Measurements from ENCODE around the gene GTF2A1. TPM values are rescaled to one million over a fixed set of nuclear protein-coding genes. Genes with fewer than 3 reads are reported as not detected.

GTF2A1 gene
- total RNA-seq, 1 experiment from 2014 or later: 35.0 TPM

DNA sequence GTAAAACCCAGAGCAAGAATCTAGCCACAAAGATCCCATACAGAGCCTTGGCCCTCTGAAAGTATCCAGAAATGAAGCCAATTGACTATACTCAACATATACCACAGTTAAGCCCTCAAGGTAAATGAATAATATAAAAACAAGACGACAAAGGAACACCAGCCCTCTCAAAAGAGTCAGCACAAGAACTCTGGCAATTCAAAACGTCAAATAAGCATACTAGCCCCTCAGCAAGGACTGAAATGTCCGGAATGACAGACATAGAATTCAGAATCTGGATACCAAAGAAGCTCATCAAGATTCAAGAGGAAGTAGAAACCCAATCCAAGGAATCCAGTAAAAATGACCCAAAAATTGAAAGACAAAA lies 49.9 kb downstream of the GTF2A1 start:
- peaks cover 13% of the 10 kb centered on the region for H3K4me1 Mint-ChIP-seq (ENCODE audit: insufficient read depth, unreplicated experiment)
- no peaks in the 10 kb centered on the region for H3K36me3 Mint-ChIP-seq (ENCODE audit: insufficient read depth, unreplicated experiment)
- BruUV-seq (replicated peaks): TSS peak; percentile 90
- intact Hi-C loops (cut with micrococcal nuclease): loop anchor here (1.0 to 2.0 kb wide), 3 partner anchors 175 to 293 kb away; partner anchors contain the start of gene TSHR
- peak overlapping the region; percentile 80 for H3K4me3 Mint-ChIP-seq (ENCODE audit: unreplicated experiment)
- CTCF ChIA-PET: interaction anchor here (0.6 to 5.0 kb wide), 34 partner anchors 10 to 308 kb away, joined by 3 to 60 read pairs (median 4); partner anchors contain the start of gene TSHR
- TF ChIP-seq, protein P1, sequence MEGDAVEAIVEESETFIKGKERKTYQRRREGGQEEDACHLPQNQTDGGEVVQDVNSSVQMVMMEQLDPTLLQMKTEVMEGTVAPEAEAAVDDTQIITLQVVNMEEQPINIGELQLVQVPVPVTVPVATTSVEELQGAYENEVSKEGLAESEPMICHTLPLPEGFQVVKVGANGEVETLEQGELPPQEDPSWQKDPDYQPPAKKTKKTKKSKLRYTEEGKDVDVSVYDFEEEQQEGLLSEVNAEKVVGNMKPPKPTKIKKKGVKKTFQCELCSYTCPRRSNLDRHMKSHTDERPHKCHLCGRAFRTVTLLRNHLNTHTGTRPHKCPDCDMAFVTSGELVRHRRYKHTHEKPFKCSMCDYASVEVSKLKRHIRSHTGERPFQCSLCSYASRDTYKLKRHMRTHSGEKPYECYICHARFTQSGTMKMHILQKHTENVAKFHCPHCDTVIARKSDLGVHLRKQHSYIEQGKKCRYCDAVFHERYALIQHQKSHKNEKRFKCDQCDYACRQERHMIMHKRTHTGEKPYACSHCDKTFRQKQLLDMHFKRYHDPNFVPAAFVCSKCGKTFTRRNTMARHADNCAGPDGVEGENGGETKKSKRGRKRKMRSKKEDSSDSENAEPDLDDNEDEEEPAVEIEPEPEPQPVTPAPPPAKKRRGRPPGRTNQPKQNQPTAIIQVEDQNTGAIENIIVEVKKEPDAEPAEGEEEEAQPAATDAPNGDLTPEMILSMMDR (IDR thresholded peaks at IDR 0.05; ENCODE audit: unreplicated experiment): no peak
- POLR2A ChIA-PET: interaction anchor here (0.7 to 2.3 kb wide), 9 partner anchors 10 to 529 kb away, joined by 3 to 17 read pairs (median 4); no protein-coding TSS in a partner anchor
- H3K27me3 Mint-ChIP-seq (ENCODE audit: insufficient read depth, unreplicated experiment): no peaks in the 10 kb centered on the region
- peak overlapping the region; percentile 78 for H3K27ac Mint-ChIP-seq (ENCODE audit: low read depth, unreplicated experiment)
- DNase-seq (ENCODE audit: unreplicated experiment): no peak
- no peaks in the 10 kb centered on the region for H3K9me3 Mint-ChIP-seq (ENCODE audit: unreplicated experiment)

DNA sequence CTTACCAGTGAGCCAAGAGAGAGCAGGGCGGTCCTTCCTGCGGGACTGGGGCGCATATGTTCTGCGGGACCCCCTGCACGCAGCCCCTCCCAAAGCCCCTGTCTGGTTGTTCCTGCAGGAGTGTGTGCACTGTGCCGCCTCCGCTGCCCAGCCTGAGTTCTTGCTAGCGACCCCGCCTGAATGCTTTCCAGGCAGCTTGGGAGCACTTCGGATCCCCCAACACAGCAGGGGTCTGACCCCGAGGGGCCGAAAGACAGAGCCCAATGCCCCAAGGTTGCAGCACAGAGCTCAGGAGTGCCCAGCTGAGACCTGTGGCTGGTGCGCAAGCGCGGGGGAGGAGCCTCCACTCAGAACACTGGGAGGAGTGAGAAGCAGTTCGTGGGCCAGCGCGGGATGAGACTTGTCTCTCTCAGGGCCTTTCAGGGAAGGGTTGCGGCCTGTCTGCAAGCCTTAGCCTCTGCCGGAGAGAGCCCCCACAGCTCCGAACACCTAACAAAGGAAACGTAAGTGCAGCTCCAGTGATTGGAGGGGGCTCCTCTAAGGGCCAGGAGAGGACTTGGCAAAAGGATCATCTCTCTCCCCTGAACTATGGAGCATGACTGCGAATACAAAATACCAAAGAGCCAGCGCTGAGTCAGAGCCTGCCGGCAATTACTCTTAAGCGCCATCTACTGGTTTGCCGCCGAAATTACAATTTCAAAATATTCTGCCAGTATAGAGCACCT lies 50.5 kb downstream of the GTF2A1 start:
- H3K4me1 Mint-ChIP-seq (ENCODE audit: insufficient read depth, unreplicated experiment): peaks cover 15% of the 10 kb centered on the region
- intact Hi-C loops (cut with micrococcal nuclease): loop anchor here (1.0 to 2.0 kb wide), 3 partner anchors 174 to 294 kb away; partner anchors contain the start of gene TSHR

DNA sequence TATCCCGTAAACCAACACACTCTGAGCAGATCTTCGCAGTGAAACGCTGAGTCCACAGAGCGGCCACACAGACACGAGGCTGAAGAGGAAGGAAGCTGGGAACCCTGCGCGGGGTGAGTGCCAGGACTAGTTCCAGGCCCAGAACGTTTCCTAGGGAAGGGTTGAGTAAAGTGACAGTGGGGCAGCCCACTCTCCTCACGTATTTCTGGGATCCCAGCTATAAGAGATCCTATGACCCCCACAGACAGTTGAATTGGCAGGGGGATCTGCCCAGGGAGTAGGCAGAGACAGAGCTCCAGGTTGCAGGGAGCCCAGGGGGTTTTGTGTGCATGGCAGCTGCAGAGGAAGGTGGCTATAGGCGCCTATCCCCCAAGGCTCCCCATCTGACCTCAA lies 51.1 kb downstream of the GTF2A1 start:
- CTCF ChIA-PET: interaction anchor here (0.5 to 5.0 kb wide), 36 partner anchors 10 to 297 kb away, joined by 3 to 60 read pairs (median 4); partner anchors contain the start of gene TSHR

More for the DNA sequence above, 50.5 kb downstream of the GTF2A1 start:
- ChIA-PET CTCF (interaction anchor here (0.5 to 5.0 kb wide), 42 partner anchors 10 to 307 kb away, joined by 3 to 60 read pairs (median 4); partner anchors contain the start of genes CEP128 and TSHR), POLR2A (interaction anchor here (0.6 to 2.3 kb wide), 13 partner anchors 10 to 528 kb away, joined by 3 to 17 read pairs (median 4); partner anchors contain the start of gene CEP128)
- Mint-ChIP-seq H3K27me3 (ENCODE audit: insufficient read depth, unreplicated experiment) (no peaks in the 10 kb centered on the region), H3K27ac (ENCODE audit: low read depth, unreplicated experiment) (peak overlapping the region; percentile 78), H3K36me3 (ENCODE audit: insufficient read depth, unreplicated experiment) (no peaks in the 10 kb centered on the region), H3K9me3 (ENCODE audit: unreplicated experiment) (no peaks in the 10 kb centered on the region), H3K4me3 (ENCODE audit: unreplicated experiment) (peak overlapping the region; percentile 80)
- TF ChIP-seq, protein P1 (IDR thresholded peaks at IDR 0.05; ENCODE audit: unreplicated experiment): peak; percentile 66
- peak; percentile 89 for DNase-seq (ENCODE audit: unreplicated experiment)
- BruUV-seq (replicated peaks): no TSS peak

More for the DNA sequence above, 51.1 kb downstream of the GTF2A1 start:
- intact Hi-C loops (cut with micrococcal nuclease): loop anchor here (1.0 to 2.0 kb wide), 3 partner anchors 173 to 295 kb away; partner anchors contain the start of gene TSHR
- no peak for DNase-seq (ENCODE audit: unreplicated experiment)
- no TSS peak for BruUV-seq (replicated peaks)
- Mint-ChIP-seq H3K4me1 (ENCODE audit: insufficient read depth, unreplicated experiment) (peaks cover 19% of the 10 kb centered on the region), H3K36me3 (ENCODE audit: insufficient read depth, unreplicated experiment) (no peaks in the 10 kb centered on the region), H3K4me3 (ENCODE audit: unreplicated experiment) (peak overlapping the region; percentile 80), H3K27ac (ENCODE audit: low read depth, unreplicated experiment) (peak overlapping the region; percentile 78), H3K27me3 (ENCODE audit: insufficient read depth, unreplicated experiment) (no peaks in the 10 kb centered on the region), H3K9me3 (ENCODE audit: unreplicated experiment) (no peaks in the 10 kb centered on the region)
- POLR2A ChIA-PET: interaction anchor here (0.6 to 2.3 kb wide), 12 partner anchors 11 to 302 kb away, joined by 3 to 17 read pairs (median 4); partner anchors contain the start of gene CEP128
- TF ChIP-seq, protein P1 (IDR thresholded peaks at IDR 0.05; ENCODE audit: unreplicated experiment): no peak
